ENCODE results near the gene P3H2.

P3H2 gene

GRCh38 chr3:189975391-189975990 is 145.2 kb downstream of the P3H2 start:
- Histone ChIP-seq H3K4me1 (no peaks in the 10 kb centered on the region), H3K4me2 (ENCODE audit: low read length) (no peak overlapping the region), H2AFZ (no peak overlapping the region), H3K36me3 (ENCODE audit: control insufficient read depth, insufficient read depth, low read length) (no peaks in the 10 kb centered on the region), H3K79me2 (no peaks in the 10 kb centered on the region), H3K27me3 (ENCODE audit: control insufficient read depth, insufficient read depth, low read length) (no peaks in the 10 kb centered on the region), H3K4me3 (ENCODE audit: low read depth, low read length) (no peak overlapping the region), H3K27ac (no peak overlapping the region), H3K9ac (no peak overlapping the region), H3K9me3 (ENCODE audit: control insufficient read depth, low read length) (no peaks in the 10 kb centered on the region)
- no peak for TF ChIP-seq CTCF (IDR thresholded peaks at IDR 0.05)

GRCh38 chr3:189974359-189974758 is 146.3 kb downstream of the P3H2 start:
- TF ChIP-seq CTCF (IDR thresholded peaks at IDR 0.05) = no peak

GRCh38 chr3:189967254-189967865 is 153.3 kb downstream of the P3H2 start:
- Histone ChIP-seq H3K27ac (no peak overlapping the region), H3K9me3 (ENCODE audit: control insufficient read depth, low read length) (no peaks in the 10 kb centered on the region), H3K36me3 (ENCODE audit: control insufficient read depth, insufficient read depth, low read length) (no peaks in the 10 kb centered on the region), H3K4me3 (ENCODE audit: low read depth, low read length) (no peak overlapping the region), H3K27me3 (ENCODE audit: control insufficient read depth, insufficient read depth, low read length) (no peaks in the 10 kb centered on the region), H3K79me2 (no peaks in the 10 kb centered on the region), H3K4me2 (ENCODE audit: low read length) (no peak overlapping the region), H3K9ac (no peak overlapping the region), H3K4me1 (peaks cover 4% of the 10 kb centered on the region), H2AFZ (no peak overlapping the region)
- peak; percentile 83 for TF ChIP-seq CTCF (IDR thresholded peaks at IDR 0.05)

More at GRCh38 chr3:189974359-189974758, 146.3 kb downstream of the P3H2 start:
- H3K9me3 ChIP-seq (ENCODE audit: control insufficient read depth, low read length) = no peaks in the 10 kb centered on the region
- H3K4me3 ChIP-seq (ENCODE audit: low read depth, low read length) = no peak overlapping the region
- no peak overlapping the region for H3K4me2 ChIP-seq (ENCODE audit: low read length)
- no peaks in the 10 kb centered on the region for H3K27me3 ChIP-seq (ENCODE audit: control insufficient read depth, insufficient read depth, low read length)
- no peaks in the 10 kb centered on the region for H3K4me1 ChIP-seq
- H3K79me2 ChIP-seq = no peaks in the 10 kb centered on the region
- H3K36me3 ChIP-seq (ENCODE audit: control insufficient read depth, insufficient read depth, low read length) = no peaks in the 10 kb centered on the region
- H3K27ac ChIP-seq = no peak overlapping the region
- H2AFZ ChIP-seq = no peak overlapping the region
- H3K9ac ChIP-seq = no peak overlapping the region

- H3K4me1 ChIP-seq = peaks cover 4% of the 10 kb centered on the region
These were observed 153.9 kb downstream of the P3H2 start for GRCh38 chr3:189966843-189967242.

More at GRCh38 chr3:189966843-189967242, 153.9 kb downstream of the P3H2 start:
- H3K9me3 ChIP-seq (ENCODE audit: control insufficient read depth, low read length) = no peaks in the 10 kb centered on the region
- H3K9ac ChIP-seq = no peak overlapping the region
- no peaks in the 10 kb centered on the region for H3K79me2 ChIP-seq
- no peak overlapping the region for H2AFZ ChIP-seq
- no peaks in the 10 kb centered on the region for H3K27me3 ChIP-seq (ENCODE audit: control insufficient read depth, insufficient read depth, low read length)
- H3K36me3 ChIP-seq (ENCODE audit: control insufficient read depth, insufficient read depth, low read length) = no peaks in the 10 kb centered on the region
- no peak overlapping the region for H3K27ac ChIP-seq
- no peak overlapping the region for H3K4me2 ChIP-seq (ENCODE audit: low read length)
- TF ChIP-seq CTCF (IDR thresholded peaks at IDR 0.05) = no peak
- no peak overlapping the region for H3K4me3 ChIP-seq (ENCODE audit: low read depth, low read length)

Data from parathyroid adenoma (tissue), 2 donors.